Measurements from ENCODE around the gene TMUB2. TPM values are rescaled to one million over a fixed set of nuclear protein-coding genes. Genes with fewer than 3 reads are reported as not detected.

TMUB2 gene
- total and polyA plus RNA-seq, 2 of the 13 experiments (the other 11 are each of a cell fraction or from before 2014, with no cell fraction given), result 26.9 to 50.8 TPM

DNA sequence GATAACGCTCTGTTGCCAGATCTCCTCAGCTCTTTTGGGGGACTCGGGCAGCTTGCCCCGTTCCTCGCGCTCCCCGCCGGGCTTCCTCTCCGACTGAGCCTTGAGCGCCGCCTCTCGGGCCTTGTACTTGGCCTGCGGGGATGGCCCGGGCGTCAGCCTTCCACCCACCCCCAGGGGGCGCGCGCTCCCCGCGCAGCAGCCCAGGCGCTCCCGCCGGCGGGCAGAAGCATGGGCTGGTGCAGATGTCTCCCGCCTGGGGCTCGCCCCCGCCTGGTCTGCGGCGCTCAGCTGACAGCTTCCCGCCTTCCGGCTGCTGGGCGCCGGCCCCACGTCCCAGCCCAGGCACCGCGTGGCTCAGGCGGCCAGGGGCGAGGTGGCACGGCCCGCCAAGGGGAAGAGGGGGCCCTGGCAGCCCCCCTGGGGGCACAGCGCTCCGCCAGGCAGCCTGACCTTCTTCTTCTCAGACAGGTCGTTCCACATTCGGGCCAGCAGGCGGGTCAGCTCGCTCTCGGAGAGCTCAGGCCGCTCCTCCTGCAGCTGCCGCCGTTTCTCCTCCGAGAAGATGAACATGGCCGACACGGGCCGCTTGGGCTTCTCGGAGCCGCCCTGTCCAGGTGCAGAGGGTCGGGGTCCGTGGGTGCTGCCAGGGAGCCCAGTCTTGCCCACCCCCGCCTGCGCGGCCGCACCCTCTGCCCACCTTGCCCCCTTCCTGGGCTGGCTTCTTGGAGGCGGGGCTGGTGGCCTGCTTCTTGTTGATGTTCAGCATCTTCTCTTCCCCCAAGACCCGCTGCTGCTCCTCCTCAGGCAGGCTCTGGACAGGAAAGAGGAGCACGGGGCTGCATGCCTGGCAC, 23.8 kb downstream of the TMUB2 start:
- H3K9me3 ChIP-seq (ENCODE audit: low read length), result no peaks in the 10 kb centered on the region
- peak; percentile 48 for ATAC-seq
- H3K36me3 ChIP-seq (replicated peaks in 1 of 2; ENCODE audit: control insufficient read depth in 1 of 2, insufficient read depth in 2 of 2, low read length in 2 of 2), result peaks cover 34 to 68% of the 10 kb centered on the region in 2 experiments
- no peaks in the 10 kb centered on the region for H3K79me2 ChIP-seq (ENCODE audit: insufficient read depth, low read length)
- no peaks in the 10 kb centered on the region for H3K4me1 ChIP-seq (ENCODE audit: insufficient read depth, low read length)
- H3K27me3 ChIP-seq (ENCODE audit: control insufficient read depth in 1 of 2, insufficient read depth in 2 of 2, low read length in 2 of 2), result no peaks in the 10 kb centered on the region
- no peak overlapping the region for H3K4me3 ChIP-seq (replicated peaks in 1 of 3; ENCODE audit: insufficient read depth in 1 of 3, low read depth in 2 of 3, low read length in 3 of 3)
- H3K9ac ChIP-seq (ENCODE audit: insufficient read depth, low read depth, low read length), result no peak overlapping the region
- no peak overlapping the region for H3K4me2 ChIP-seq (ENCODE audit: low read depth, low read length)
- in situ Hi-C loops (cut with HindIII; ENCODE audit: extremely low pct_ligation_motif_present, low pct_unique_long_range_greater_than_20kb) (no loop called here), intact Hi-C loops (cut with micrococcal nuclease; ENCODE audit: unreplicated experiment) (no loop called here)
- WGBS (ENCODE audit: low lambda C conversion rate), result 98% methylated on average over 64 of the region's 64 CpGs
- no TSS peak for BruUV-seq (replicated peaks)
- no peak for DNase-seq (ENCODE audit: low spot score)
- no peak for FAIRE-seq
- ChIA-PET POLR2A (no interaction called here), CTCF (ENCODE audit: low intra/inter-chr PET ratio, low total read pairs) (no interaction called here)
- no peak overlapping the region for H2AFZ ChIP-seq (ENCODE audit: low read length)
- no peaks in the 10 kb centered on the region for H4K20me1 ChIP-seq (ENCODE audit: insufficient read depth, low read length)
- H3K27ac ChIP-seq (ENCODE audit: extremely low read length, insufficient read depth, low read length), result no peak overlapping the region
- TF ChIP-seq RAD21 (CRISPR knock-in tag; IDR thresholded peaks at IDR 0.05) (peak; percentile 47), FOXJ3 (CRISPR knock-in tag; IDR thresholded peaks at IDR 0.05; ENCODE audit: borderline replicate concordance) (no peak), AGO2 (optimal IDR thresholded peaks at IDR 0.05; ENCODE audit: low read depth, low read length) (peak; percentile 90), RBM39 (IDR thresholded peaks at IDR 0.05; ENCODE audit: low read depth, low read length, poor library complexity, severe bottlenecking) (peak; percentile 31), BRF2 (CRISPR knock-in tag; IDR thresholded peaks at IDR 0.05) (no peak), NR3C1 (CRISPR knock-in tag; IDR thresholded peaks at IDR 0.05) (no peak), ZBTB38 (CRISPR knock-in tag; IDR thresholded peaks at IDR 0.05) (peak; percentile 62; the same call in 1 of the 2 replicates), ZNF547 (CRISPR knock-in tag; IDR thresholded peaks at IDR 0.05) (0 out of 2 replicates have a peak, but pooled peaks have one; percentile 25), ZNF30 (CRISPR knock-in tag; IDR thresholded peaks at IDR 0.05) (no peak)
- TF ChIP-seq, protein P1, sequence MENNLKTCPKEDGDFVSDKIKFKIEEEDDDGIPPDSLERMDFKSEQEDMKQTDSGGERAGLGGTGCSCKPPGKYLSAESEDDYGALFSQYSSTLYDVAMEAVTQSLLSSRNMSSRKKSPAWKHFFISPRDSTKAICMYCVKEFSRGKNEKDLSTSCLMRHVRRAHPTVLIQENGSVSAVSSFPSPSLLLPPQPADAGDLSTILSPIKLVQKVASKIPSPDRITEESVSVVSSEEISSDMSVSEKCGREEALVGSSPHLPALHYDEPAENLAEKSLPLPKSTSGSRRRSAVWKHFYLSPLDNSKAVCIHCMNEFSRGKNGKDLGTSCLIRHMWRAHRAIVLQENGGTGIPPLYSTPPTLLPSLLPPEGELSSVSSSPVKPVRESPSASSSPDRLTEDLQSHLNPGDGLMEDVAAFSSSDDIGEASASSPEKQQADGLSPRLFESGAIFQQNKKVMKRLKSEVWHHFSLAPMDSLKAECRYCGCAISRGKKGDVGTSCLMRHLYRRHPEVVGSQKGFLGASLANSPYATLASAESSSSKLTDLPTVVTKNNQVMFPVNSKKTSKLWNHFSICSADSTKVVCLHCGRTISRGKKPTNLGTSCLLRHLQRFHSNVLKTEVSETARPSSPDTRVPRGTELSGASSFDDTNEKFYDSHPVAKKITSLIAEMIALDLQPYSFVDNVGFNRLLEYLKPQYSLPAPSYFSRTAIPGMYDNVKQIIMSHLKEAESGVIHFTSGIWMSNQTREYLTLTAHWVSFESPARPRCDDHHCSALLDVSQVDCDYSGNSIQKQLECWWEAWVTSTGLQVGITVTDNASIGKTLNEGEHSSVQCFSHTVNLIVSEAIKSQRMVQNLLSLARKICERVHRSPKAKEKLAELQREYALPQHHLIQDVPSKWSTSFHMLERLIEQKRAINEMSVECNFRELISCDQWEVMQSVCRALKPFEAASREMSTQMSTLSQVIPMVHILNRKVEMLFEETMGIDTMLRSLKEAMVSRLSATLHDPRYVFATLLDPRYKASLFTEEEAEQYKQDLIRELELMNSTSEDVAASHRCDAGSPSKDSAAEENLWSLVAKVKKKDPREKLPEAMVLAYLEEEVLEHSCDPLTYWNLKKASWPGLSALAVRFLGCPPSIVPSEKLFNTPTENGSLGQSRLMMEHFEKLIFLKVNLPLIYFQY (CRISPR knock-in tag; IDR thresholded peaks at IDR 0.05; ENCODE audit: borderline replicate concordance), result no peak
- TF ChIP-seq, protein P2, sequence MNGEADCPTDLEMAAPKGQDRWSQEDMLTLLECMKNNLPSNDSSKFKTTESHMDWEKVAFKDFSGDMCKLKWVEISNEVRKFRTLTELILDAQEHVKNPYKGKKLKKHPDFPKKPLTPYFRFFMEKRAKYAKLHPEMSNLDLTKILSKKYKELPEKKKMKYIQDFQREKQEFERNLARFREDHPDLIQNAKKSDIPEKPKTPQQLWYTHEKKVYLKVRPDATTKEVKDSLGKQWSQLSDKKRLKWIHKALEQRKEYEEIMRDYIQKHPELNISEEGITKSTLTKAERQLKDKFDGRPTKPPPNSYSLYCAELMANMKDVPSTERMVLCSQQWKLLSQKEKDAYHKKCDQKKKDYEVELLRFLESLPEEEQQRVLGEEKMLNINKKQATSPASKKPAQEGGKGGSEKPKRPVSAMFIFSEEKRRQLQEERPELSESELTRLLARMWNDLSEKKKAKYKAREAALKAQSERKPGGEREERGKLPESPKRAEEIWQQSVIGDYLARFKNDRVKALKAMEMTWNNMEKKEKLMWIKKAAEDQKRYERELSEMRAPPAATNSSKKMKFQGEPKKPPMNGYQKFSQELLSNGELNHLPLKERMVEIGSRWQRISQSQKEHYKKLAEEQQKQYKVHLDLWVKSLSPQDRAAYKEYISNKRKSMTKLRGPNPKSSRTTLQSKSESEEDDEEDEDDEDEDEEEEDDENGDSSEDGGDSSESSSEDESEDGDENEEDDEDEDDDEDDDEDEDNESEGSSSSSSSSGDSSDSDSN (CRISPR knock-in tag; IDR thresholded peaks at IDR 0.05), result no peak
- TF ChIP-seq, protein P3, sequence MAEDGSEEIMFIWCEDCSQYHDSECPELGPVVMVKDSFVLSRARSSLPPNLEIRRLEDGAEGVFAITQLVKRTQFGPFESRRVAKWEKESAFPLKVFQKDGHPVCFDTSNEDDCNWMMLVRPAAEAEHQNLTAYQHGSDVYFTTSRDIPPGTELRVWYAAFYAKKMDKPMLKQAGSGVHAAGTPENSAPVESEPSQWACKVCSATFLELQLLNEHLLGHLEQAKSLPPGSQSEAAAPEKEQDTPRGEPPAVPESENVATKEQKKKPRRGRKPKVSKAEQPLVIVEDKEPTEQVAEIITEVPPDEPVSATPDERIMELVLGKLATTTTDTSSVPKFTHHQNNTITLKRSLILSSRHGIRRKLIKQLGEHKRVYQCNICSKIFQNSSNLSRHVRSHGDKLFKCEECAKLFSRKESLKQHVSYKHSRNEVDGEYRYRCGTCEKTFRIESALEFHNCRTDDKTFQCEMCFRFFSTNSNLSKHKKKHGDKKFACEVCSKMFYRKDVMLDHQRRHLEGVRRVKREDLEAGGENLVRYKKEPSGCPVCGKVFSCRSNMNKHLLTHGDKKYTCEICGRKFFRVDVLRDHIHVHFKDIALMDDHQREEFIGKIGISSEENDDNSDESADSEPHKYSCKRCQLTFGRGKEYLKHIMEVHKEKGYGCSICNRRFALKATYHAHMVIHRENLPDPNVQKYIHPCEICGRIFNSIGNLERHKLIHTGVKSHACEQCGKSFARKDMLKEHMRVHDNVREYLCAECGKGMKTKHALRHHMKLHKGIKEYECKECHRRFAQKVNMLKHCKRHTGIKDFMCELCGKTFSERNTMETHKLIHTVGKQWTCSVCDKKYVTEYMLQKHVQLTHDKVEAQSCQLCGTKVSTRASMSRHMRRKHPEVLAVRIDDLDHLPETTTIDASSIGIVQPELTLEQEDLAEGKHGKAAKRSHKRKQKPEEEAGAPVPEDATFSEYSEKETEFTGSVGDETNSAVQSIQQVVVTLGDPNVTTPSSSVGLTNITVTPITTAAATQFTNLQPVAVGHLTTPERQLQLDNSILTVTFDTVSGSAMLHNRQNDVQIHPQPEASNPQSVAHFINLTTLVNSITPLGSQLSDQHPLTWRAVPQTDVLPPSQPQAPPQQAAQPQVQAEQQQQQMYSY (CRISPR knock-in tag; IDR thresholded peaks at IDR 0.05), result no peak

Measured in HepG2 (cell line).